GM21786 (cell line): ENCODE results near the gene SDK1.

Experiments used
- ATAC-seq: cut with Tn5 transposase; IDR thresholded peaks from one replicate; pipeline ENCODE4 v1.9.1; 2021; ENCODE audit not compliant: unreplicated experiment

Gene SDK1

DNA sequence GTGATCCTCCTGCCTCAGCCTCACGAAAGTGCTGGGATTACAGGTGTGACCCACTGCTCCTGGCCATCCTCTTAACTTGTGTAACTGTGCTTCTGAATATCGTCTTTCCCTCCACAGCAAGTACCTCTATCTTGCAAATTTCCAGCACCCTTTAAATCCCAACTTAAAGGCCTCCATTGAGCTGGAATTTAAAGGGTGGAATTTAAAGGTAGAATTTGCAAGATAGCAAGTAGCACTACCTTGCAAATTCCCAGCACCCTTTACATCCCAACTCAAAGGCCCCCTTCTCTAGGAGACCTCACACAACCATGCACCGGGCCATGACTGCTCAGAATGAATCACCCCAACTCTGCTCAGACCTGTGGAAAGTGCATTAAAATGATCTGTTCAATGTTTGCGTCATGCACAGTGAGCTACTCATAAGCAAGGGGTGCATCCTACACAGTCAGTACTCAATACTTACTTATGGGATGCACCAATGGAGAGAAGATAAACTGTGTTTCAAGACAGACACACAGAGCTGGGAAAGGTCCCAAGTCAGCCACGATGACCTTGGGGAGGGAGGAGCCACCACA lies 17.8 kb upstream of the SDK1 start:
- no peak for ATAC-seq

DNA sequence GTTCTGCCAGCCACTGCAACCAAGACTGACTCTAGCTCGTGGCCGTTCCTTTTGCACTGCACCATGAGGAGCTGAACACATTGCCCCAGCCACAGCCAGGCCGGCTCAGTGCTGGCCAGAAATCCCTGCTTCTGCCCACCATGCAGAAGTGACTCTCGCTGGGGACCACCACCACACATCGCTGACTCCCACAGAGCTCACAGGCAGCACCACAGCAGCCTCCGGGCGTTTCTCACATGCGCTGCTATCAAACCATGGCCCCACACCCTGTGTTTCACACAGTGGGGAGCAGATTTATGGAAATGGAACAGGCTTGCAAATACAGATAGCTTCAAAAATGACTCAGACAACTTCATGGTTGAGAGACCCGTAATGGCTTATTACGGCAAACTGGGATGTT lies 15.4 kb upstream of the SDK1 start:
- ATAC-seq: no peak

DNA sequence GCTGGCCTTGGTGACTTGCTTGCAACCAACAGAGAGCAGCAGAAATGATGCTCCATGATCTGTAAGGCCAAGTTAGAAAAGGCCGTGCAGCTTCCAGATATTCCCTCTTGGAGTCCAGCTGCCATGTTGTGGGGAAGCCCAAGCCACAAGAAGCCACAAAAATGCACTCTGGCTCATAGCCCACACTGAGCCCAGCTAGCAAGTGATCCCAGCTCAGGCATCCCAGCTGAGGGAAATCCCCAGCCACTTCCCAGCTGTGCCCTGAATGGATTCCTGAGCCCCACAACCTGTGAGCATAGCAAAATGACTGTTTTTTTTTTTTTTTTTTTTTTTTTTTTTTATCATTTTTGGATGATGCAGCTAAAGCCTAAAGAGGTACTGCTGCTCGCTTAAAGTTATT lies 11.1 kb upstream of the SDK1 start:
- ATAC-seq: no peak

DNA sequence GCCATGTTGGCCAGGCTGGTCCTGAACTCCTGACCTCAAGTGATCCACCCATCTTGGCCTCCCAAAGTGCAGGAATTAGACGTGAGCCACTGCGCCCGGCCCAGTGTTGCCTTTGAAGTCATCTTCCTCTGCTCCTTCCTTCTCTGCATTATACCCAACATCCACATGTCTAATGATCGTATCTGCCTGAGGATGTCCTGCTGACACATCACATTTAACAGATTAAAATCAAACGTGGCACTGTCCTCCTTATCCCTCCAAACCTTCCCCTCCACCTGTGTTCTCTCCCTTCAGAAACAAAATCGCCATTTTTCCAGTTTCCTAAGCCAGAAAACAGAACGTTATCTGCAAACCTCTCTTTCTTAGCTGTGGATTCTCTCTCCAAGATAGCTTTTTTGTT lies 8.4 kb upstream of the SDK1 start:
- no peak for ATAC-seq

DNA sequence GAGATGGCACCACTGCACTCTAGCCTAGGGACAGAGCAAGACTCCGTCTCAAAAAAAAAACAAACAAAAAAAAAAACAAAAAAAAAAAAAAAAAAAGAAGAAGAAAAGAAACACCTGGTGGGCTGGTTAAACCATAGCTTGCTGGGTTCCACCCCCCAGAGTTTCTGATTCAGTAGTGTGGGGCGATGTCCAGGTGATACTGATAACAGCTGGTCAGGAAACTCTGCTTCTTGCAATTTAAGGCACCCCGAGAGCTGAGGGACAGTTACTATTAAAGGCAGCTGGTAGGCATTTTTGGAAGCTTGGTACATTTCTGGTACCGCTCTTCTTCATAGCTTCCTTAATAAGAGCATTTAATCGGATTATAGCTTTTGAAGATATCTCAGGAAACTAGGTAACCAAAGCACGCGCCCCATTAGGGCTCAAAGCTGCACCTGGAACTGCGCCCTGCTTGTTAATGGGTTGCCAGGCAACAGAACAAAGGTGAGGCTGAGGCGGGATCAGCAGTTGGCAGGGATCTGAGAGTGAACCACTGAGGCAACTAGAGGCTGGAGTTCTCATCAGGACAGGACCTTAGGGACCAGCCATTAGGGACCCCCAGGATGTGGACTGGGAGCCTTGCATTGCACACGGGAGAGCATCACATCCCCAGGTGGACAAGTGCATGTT lies 6.5 kb upstream of the SDK1 start:
- ATAC-seq: no peak

DNA sequence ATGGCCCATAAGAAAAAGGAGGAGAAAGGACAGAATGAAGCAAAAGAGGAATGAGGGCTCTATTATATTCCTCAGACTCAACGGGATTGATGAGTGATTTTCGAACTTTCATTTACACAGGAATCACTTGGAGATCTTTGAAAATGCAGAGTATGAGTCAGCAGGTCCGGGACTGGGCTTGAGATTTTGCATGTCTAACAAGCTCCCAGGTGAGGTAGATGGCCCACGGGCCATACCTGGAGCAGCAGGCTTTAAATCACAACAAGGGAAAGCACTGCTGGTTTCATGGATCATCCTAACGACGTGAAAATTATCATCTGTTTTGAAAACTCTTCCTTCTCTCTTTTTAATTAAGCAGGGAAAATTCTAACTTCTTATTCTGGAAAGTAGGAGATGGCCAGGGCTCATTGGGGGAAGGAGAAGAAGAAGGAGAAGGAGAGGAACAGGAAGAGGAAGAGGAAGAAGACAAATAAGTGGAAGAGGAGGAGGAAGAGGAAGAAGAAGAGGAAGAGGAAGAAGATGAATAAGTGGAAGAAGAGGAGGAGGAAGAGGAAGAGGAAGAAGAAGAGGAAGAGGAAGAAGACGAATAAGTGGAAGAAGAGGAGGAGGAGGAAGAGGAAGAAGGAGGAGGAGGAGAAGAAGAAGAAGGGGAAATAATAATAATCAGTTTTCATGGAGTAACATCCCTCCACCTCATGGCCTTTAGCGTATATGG lies 3.8 kb upstream of the SDK1 start:
- ATAC-seq: no peak

DNA sequence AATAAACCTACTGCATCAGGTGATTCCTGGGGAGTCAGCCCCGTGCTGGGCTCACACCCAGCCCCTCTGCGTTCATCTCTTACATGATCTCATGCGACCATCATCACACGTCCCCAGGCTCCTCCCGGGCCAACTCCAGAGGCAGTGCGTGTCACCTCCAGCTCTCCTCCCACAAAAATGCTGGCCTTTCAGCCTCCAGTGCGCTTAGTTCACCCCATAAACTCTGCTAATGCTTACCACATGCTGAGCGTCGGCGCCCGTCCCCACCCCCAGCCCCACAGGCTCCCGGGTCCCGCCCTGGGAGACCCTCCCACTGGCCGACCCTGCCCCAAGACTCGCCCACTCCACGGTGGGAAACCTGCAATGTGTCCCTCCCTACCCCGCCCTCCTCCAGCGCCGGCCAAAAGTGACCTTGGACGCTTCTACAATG lies 816 bp upstream of the SDK1 start:
- ATAC-seq: no peak

DNA sequence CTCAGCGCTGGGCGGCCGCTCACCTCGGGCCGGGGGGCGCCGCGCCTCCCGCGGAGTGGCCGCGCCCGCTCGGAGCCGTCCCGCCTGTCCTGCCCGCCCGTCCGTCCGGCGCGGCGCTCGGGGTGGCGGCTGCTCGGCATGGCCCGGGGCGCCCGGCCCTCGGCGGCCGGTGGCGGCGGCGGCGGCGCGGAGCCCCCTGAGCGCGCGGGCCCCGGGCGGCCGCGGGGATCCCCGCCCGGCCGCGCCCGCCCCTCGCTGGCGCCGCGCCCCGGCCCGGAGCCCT lies 338 bp downstream of the SDK1 start:
- ATAC-seq: no peak

DNA sequence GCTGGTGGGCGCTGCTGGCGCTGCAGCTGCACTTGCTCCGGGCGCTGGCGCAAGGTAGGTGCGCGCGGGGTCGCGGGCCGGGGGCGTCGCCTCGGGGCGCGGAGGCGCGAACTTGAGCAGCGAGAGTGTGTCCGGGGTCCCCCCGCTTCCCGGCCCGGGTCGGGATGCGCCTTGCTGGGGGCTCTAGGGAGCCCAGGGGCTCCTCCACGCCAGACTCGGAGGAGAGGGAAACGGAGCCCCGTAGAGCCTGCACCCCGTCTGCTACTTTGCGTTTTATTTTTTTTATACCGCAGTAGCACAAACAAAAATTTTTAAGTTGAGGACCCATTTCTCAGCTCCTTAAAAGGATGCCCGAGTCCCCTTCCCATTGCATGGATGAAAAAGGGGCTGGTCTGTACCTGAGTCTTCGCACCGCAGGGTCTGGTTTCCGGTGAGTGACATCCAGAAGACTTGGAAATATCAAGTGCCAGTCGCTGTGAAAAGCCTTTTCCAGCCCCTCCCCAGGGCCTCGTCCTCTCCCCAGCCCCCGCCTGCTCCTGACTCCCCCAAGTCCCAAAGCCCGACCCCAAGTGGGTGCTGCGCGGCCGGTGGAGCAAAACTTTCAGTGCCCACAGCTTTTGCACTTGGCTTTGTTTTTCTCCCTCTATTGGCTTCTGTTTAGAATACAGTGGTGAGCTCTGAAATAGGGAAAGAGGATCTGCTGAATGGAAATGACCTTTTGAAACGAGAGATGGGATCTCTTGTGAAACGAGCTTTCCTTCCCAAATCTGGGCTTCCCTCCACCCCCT lies 973 bp downstream of the SDK1 start:
- no peak for ATAC-seq

DNA sequence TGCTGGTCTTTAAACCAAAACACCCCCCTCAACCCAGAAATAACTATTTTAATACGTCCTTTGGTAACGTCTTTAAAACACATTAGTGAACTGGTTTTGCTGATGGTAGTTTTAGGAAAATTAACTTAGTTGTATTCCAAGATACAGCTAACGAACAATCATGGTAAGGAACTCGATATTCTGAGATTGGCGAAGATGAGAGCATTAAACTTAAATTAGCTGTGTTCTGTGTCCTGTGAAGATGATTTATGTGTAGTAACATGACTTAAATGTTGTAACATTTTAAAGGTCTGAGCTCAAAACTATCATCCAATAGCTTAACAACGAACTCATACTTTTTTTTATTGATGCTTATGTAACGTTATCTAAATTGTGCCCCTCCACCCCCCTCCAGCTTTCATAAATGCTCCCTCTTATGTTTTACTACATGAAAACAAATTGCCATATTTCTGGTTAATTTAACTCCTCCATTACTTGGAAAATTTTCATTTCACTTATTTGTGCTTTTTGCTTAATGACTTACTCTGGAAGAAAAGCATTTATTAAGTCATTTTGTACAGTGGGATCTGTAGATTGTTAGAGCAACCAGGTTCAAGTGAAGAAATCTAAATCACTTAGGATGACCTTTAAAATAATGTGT lies 1.7 kb downstream of the SDK1 start:
- ATAC-seq: no peak

DNA sequence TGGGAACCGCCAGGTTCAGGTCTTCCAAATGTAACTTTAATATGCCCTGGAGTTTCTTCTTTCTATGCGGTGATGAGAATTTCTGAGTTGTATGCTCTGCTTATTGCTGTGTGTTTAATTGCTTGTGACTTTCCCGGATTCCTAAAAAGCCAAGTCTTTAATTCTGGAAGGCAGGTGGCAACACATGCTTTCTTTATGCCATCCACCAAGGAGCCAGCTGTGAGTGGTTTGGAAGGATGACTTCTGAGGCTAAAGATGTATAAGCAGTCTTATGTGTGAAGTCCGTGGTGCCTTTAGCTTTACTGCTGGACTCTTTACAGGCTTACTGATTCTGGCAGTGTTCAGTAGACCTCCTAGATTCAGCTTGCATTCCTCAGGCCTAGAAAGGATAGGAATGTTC lies 3.1 kb downstream of the SDK1 start:
- no peak for ATAC-seq

DNA sequence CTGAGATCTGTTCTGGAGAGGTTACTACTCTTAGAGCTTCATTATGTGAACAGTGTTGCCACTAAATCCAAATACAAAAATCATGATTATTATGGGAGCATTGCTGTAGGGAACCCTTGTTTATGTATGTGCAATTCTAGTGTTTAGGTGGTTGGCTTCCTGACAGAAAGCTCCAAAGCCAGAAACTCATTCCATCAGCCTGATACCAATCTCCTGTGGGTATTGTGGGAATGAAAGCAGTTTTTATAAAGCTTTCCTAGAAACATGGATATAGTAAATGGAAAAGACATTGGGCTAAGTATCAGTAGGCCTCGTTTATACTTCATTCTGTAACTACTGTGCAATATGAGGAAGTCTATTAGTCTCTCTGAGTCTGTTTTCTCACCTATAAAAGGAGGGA lies 6.4 kb downstream of the SDK1 start:
- ATAC-seq: no peak

DNA sequence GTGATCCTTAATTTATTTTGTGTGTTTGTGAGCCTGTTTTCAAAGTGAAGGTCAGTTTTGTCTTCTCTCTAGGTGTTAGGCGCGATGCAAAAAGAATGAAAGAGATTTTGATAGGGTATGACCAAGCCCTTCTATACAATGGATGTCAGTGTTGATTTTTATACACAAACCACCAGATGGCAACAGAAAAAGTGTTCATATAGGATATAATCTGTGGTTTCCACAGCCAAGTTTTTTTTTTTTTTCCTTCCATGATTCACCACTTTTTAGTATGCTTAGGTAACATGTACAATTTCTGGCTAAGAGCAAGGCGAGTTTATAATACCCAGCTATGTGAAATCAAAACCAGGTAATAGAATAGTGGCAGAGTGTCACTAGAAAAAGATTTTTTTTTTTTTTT lies 8.1 kb downstream of the SDK1 start:
- ATAC-seq: no peak

DNA sequence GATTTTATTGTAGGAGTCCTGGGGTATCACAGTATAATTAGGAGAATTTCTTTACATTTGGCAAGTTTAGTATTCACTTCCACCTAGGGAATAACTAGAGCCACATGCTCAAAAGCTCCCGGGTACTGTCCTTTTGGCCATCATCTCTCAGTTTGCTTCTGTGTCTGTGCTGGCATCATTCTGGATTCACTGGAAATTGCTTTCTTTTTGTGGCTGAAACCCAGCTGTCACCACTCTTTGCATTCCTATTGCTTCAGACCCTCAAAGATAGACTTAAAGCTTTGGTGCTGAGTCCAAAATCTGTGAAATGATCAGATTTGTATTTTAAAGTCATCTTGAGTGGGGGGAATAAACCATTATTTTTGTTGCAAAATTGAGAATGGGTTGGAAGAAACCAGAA lies 8.9 kb downstream of the SDK1 start:
- no peak for ATAC-seq

DNA sequence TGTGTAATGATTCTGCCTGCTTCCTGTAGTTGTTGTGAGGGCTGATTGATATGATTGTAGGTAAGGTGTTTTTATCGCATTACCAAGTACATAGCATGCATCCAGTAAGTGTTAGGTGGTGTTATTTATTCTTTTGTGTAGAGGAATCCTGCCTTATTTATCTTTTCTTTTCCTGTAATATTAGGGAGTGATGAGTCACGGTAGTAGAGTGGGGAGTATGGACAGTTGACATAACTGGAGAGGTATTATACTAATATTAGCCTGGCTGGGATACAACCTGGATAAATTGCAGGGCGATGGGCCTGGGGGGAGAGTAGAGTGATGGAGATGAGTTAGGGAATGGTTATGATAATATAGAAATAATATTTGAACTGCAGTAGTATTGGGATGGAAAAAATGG lies 9.8 kb downstream of the SDK1 start:
- no peak for ATAC-seq

DNA sequence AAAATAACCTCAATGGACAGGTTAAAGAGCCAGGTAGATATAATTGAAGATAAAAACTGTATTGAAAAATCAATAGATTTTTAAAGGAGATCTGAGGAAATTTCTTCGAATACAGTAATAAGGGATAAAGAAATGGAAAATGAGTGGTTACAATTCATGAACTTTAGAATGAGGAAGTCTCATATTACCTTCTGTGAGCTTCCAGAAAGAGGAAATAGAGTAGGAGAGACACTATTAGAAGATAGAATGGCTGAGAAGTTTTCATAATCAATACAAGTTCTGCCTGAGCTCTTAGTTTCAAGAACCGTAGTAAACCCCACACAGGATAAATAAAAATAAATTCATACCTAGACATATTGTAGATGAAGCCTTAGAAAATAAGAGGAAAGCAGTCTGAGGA lies 11.5 kb downstream of the SDK1 start:
- ATAC-seq: no peak

DNA sequence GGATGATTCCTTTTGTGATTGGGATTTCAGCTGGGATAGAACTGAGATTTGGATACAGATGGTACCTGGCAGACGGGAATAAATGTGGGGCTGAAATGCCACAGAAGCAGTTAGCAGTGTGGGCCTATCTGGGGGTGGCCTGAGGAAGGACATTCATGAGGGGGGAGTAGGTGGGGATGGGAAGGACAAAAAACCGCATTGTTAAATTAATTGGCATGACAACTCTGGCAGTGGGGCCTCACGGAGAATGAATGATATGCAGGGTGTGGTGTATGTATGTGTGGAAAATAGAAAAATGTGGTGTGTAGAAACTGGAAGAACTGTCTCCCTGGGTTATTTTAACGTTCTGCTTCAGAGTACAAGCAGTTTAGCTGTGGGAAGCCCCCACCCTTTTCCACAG lies 17.8 kb downstream of the SDK1 start:
- ATAC-seq: no peak

DNA sequence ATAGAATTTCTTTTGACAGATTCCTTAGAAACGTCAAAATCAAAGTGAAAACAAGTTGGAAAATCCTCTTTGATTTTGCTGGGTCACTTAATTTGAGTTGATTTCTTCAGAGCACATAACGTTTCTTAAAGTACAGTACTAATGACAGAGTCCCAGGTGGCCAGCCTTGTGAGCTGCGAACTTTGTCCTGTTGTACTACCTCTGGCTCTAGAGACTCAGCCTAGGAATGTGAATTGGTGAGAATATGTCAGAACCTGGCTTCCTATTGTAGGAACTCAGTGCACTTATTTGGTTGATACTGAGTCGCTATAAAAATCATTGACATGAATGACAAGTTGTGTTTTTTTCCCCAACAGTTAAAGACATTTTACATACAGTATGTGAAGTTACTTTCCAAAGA lies 20.2 kb downstream of the SDK1 start:
- no peak for ATAC-seq

DNA sequence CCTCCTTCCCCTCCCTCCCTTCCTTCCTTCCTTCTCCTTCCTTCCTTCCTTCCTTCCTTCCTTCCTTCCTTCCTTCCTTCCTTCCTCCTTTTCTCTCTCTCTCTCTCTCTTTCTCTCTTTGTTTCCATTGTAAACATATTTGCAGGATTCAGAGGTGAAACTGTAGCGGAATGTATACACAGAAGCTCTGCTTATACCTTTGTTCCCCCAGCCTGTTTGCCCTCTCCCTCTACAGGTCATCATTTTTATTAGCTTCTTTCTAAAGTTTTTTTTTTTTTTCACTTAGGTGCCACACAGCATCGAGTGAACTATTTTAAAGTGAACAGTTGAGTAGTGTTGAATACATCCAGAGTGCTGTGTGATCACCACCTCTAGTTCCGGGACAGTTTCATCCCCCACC lies 20.7 kb downstream of the SDK1 start:
- ATAC-seq: no peak

DNA sequence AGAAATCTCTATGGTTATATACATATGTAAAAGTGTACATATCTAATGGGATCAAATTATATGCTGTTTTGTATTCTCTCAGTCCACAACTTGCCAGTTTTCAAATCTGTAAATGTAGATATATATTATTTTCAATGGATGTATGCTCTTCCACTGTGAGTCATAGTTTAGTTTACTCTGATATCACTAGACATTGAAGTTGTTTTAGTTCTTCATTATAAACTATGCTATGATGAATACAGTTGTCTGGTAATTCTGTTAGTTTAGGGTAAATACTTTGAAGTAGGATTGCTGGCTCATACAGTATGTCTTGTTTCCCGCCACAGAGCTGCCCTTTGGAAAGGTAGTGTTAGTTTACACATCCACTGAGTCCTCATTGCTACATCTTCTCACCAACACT lies 25.2 kb downstream of the SDK1 start:
- ATAC-seq: no peak

DNA sequence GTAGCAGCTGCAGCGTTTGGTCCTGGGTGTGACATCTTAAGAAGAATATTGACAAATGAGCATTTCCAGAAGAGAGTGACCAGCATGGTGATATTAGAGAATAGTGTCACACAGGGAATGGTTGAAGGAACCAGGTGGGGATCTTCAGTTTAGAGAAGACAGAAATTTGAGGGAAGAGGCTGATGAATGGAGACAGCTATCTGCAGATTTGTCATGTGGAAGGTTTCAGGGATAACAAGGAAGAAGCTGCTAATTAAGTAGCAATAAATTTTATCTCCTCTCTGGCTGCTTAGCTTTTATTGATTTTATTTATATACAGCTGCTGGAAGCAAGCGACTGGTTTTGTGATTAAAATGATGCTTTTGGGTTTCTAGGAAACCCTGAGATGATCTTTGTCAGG lies 26.0 kb downstream of the SDK1 start:
- no peak for ATAC-seq

DNA sequence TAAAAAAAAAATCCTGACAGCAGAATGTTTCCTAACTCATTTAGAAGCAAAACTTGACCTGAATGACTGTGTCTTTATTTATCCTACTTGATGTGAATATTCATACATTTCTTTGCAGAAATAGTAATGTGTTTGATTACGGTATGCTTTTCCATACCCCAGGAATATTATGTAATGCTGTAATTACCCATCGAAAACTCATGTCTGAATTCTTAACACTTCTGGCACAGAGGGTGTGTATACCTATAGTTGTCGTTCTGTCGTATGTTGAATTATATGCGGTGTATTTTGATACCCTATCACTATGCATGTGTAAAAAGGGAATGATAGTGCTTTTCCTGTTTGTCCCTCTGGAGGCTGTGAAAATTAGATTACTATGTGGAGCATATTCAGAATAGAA lies 26.6 kb downstream of the SDK1 start:
- ATAC-seq: no peak
